ENCODE measurements around the gene TMOD2. TPM values are rescaled to one million over a fixed set of nuclear protein-coding genes. Genes with fewer than 3 reads are reported as not detected.

The TMOD2 gene
- total and polyA plus RNA-seq, 2 experiments from 2014 or later, result 4.6 to 5.9 TPM

DNA sequence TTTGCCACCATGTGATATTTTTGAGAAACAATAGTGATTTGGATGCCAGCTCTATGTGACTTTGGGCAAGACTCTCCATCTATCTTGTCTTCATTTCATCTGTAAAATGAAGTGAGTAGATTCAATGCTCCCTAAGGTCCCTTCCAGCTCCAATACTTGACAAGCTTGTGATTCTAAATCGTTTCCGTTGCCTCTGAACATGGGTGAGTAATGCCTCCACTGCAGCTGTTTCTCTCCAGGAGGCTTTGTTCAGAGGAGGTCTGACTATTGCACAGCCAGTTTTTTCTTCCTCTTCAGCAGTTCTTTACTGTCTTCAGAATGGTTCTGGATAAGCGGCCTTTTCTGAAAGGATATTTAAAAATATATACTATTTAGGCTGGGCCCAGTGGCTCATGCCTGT, 63.2 kb downstream of the TMOD2 start:
- no peak overlapping the region for H2AFZ ChIP-seq
- no peaks in the 10 kb centered on the region for H3K79me2 ChIP-seq (ENCODE audit: insufficient read depth)
- H3K36me3 ChIP-seq (ENCODE audit: low read depth), result no peaks in the 10 kb centered on the region
- H3K27ac ChIP-seq, result no peak overlapping the region
- no peaks in the 10 kb centered on the region for H4K20me1 ChIP-seq (ENCODE audit: insufficient read depth)
- WGBS, 2 experiments (ENCODE audit: low coverage in 1 of 2, low lambda C conversion rate in 2 of 2, missing lambda C conversion rate in 2 of 2), result 95 to 97% methylated on average over 3 of the region's 3 CpGs
- H3K9me3 ChIP-seq (ENCODE audit: low read depth), result no peaks in the 10 kb centered on the region
- no peak overlapping the region for H3K4me3 ChIP-seq
- DNase-seq, result no peak
- no peaks in the 10 kb centered on the region for H3K4me1 ChIP-seq (ENCODE audit: insufficient read depth)
- no peaks in the 10 kb centered on the region for H3K9me2 ChIP-seq (ENCODE audit: insufficient read depth)
- no peak overlapping the region for H3K9ac ChIP-seq
- TF ChIP-seq EZH2 (IDR thresholded peaks at IDR 0.05; ENCODE audit: insufficient read depth, poor library complexity, severe bottlenecking) (no peak), EZH2phosphoT487 (IDR thresholded peaks at IDR 0.05; ENCODE audit: insufficient read depth, low read depth) (no peak)
- no peak overlapping the region for H3K4me2 ChIP-seq (ENCODE audit: unreplicated experiment)
- H3K27me3 ChIP-seq (replicated peaks; ENCODE audit: insufficient read depth), result no peaks in the 10 kb centered on the region
- no peaks in the 10 kb centered on the region for H3F3A ChIP-seq (ENCODE audit: insufficient read depth)
- in situ Hi-C loops (cut with MboI), result no loop called here

DNA sequence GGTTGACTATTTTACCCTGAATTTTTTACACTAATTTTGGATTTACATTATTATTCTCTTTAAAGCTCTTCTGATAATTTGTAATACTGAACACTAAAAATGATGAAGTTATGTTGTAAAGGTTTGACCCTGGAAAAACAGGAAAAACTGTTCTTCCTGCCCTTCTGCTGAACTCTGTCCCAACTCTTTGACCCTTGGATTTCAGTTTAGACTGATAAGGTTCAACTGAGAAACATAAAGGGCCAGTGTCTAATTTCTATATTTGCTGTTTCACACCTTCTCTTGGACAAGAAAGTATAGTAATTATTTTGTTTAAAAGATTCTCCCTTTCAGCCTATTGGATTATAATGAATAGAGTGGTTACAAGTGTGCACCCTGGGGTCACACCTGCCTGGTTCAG, 65.2 kb downstream of the TMOD2 start:
- no peak for DNase-seq
- Histone ChIP-seq H3K9me3 (ENCODE audit: low read depth) (no peaks in the 10 kb centered on the region), H3K27ac (no peak overlapping the region), H3K9ac (no peak overlapping the region), H3K4me1 (ENCODE audit: insufficient read depth) (no peaks in the 10 kb centered on the region), H3K4me2 (ENCODE audit: unreplicated experiment) (no peak overlapping the region), H4K20me1 (ENCODE audit: insufficient read depth) (no peaks in the 10 kb centered on the region), H3F3A (ENCODE audit: insufficient read depth) (no peaks in the 10 kb centered on the region), H3K36me3 (ENCODE audit: low read depth) (no peaks in the 10 kb centered on the region), H3K4me3 (no peak overlapping the region), H3K79me2 (ENCODE audit: insufficient read depth) (no peaks in the 10 kb centered on the region), H3K27me3 (replicated peaks; ENCODE audit: insufficient read depth) (no peaks in the 10 kb centered on the region), H2AFZ (no peak overlapping the region), H3K9me2 (ENCODE audit: insufficient read depth) (no peaks in the 10 kb centered on the region)
- TF ChIP-seq EZH2phosphoT487 (IDR thresholded peaks at IDR 0.05; ENCODE audit: insufficient read depth, low read depth) (no peak), EZH2 (IDR thresholded peaks at IDR 0.05; ENCODE audit: insufficient read depth, poor library complexity, severe bottlenecking) (no peak)
- in situ Hi-C loops (cut with MboI), result no loop called here

DNA sequence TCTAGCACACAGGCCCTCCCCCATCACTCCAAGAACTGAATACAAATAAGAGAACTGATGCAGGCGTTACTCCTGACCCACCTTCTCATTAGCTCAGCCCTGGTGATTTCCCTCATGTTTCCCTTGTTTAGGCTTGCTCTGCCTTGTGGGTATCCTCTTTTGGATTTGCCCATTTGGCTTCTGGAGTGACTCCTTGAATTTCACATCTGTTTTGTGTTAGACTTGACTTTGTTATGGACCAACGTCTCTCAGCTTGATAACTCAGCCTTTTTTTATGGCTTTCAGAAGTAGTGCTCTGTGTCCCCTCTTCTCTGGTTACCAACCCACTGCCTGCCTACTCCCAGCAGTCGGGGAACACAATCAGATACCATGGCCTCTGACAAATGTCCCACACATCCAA, 66.8 kb downstream of the TMOD2 start:
- H3K36me3 ChIP-seq (ENCODE audit: low read depth), result no peaks in the 10 kb centered on the region
- no peaks in the 10 kb centered on the region for H3F3A ChIP-seq (ENCODE audit: insufficient read depth)
- DNase-seq, result no peak
- H3K9me3 ChIP-seq (ENCODE audit: low read depth), result no peaks in the 10 kb centered on the region
- no peaks in the 10 kb centered on the region for H3K27me3 ChIP-seq (replicated peaks; ENCODE audit: insufficient read depth)
- H3K27ac ChIP-seq, result no peak overlapping the region
- TF ChIP-seq EZH2 (IDR thresholded peaks at IDR 0.05; ENCODE audit: insufficient read depth, poor library complexity, severe bottlenecking) (no peak), EZH2phosphoT487 (IDR thresholded peaks at IDR 0.05; ENCODE audit: insufficient read depth, low read depth) (no peak)
- no peak overlapping the region for H3K4me3 ChIP-seq
- H3K4me2 ChIP-seq (ENCODE audit: unreplicated experiment), result no peak overlapping the region
- H3K9me2 ChIP-seq (ENCODE audit: insufficient read depth), result no peaks in the 10 kb centered on the region
- no peaks in the 10 kb centered on the region for H3K79me2 ChIP-seq (ENCODE audit: insufficient read depth)
- 48 to 62% methylated on average over 3 of the region's 3 CpGs for WGBS, 2 experiments (ENCODE audit: low coverage in 1 of 2, low lambda C conversion rate in 2 of 2, missing lambda C conversion rate in 2 of 2)
- in situ Hi-C loops (cut with MboI), result no loop called here
- H3K4me1 ChIP-seq (ENCODE audit: insufficient read depth), result no peaks in the 10 kb centered on the region
- no peak overlapping the region for H2AFZ ChIP-seq
- no peaks in the 10 kb centered on the region for H4K20me1 ChIP-seq (ENCODE audit: insufficient read depth)
- H3K9ac ChIP-seq, result no peak overlapping the region

DNA sequence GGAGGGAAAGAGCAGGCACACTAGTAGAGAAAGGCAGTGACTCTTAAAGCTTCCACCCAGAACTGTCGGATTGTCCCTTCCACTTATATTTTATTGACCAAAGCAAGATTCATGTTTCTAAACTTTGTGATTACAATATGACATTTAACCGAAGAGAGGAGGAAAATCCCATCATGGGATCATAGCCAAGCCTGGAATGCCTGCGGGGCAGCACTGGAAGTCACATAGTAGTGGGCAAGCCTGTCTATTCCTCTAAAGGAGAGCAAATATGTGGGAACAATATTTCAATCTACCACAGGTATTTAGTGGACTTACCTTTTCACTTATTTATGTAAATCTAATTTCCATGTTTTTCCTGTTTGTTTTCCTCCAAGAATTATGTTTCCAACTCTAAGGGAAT, 74.3 kb downstream of the TMOD2 start:
- no peak for TF ChIP-seq EZH2phosphoT487 (IDR thresholded peaks at IDR 0.05; ENCODE audit: insufficient read depth, low read depth)
- no peak for TF ChIP-seq EZH2 (IDR thresholded peaks at IDR 0.05; ENCODE audit: insufficient read depth, poor library complexity, severe bottlenecking)
- Histone ChIP-seq H3K9ac (no peak overlapping the region), H3K79me2 (ENCODE audit: insufficient read depth) (peaks cover 16% of the 10 kb centered on the region), H3K4me2 (ENCODE audit: unreplicated experiment) (no peak overlapping the region), H2AFZ (no peak overlapping the region), H3K4me1 (ENCODE audit: insufficient read depth) (no peaks in the 10 kb centered on the region), H3K9me3 (ENCODE audit: low read depth) (no peaks in the 10 kb centered on the region), H3K4me3 (no peak overlapping the region), H3K27me3 (replicated peaks; ENCODE audit: insufficient read depth) (no peaks in the 10 kb centered on the region), H4K20me1 (ENCODE audit: insufficient read depth) (no peaks in the 10 kb centered on the region), H3F3A (ENCODE audit: insufficient read depth) (no peaks in the 10 kb centered on the region), H3K27ac (no peak overlapping the region), H3K36me3 (ENCODE audit: low read depth) (no peaks in the 10 kb centered on the region), H3K9me2 (ENCODE audit: insufficient read depth) (no peaks in the 10 kb centered on the region)
- WGBS, 2 experiments (ENCODE audit: low coverage in 1 of 2, low lambda C conversion rate in 2 of 2, missing lambda C conversion rate in 2 of 2), result 79 to 82% methylated on average over 3 of the region's 3 CpGs
- in situ Hi-C loops (cut with MboI), result no loop called here
- no peak for DNase-seq
